Hepatic stellate cell (primary cell): ENCODE measurements around the gene ANKRD34A.

Source experiments
- DNase-seq: peaks from one replicate; pipeline ENCODE4 v3.0.0; 2011; ENCODE audit warnings: low spot score

The ANKRD34A gene

DNA sequence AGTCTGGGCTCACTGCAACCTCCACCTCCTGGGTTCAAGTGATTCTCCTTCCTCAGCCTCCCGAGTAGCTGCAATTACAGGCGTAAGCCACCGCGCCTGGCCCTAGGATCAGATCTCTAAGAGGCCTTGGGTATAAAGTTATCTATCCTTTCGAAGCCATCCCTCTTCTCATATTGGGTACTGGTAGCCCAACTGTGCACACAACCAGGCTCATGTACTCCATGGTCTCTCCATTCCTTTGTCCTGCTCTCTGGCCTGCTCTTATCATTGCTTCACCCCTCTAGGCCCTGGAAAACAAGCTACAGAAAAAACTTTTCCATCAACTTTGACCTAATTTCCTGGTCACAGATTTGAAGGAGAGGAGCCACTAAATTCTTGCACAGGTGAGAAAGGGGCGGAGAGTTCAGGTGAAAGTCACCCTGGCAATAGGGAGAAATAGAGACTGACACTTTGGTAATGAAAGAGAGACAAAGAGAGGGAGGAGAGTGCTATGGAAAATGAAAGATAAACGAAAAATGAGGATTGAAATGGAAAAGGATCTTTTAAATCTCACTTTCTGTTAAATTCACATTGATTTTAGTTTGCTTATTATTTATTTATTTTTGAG, 26.0 kb upstream of the ANKRD34A start:
- no peak for DNase-seq

- DNase-seq: no peak
Measured at GRCh38 chr1:145988773-145989172, 24.4 kb upstream of the ANKRD34A start.

GRCh38 chr1:145987926-145988325, 23.6 kb upstream of the ANKRD34A start:
- no peak for DNase-seq

DNA sequence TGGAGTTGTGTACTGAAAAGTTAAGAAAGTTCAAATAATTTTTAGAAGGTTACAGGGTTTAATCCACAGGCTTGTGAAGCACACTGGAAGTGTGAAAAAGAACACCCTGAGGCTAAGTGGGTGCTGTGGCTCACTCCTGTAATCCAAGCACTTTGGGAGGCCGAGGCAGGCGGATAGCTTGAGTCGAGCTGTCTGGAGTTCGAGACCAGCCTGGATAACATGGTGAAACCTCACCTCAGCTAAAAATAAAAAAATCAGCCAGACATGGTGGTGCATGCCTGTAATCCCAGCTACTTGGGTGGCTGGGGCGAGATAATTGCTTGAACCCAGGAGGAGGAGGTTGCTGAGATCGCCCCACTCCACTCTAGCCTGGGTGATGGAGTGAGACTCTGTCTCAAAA, 22.2 kb upstream of the ANKRD34A start:
- no peak for DNase-seq

DNA sequence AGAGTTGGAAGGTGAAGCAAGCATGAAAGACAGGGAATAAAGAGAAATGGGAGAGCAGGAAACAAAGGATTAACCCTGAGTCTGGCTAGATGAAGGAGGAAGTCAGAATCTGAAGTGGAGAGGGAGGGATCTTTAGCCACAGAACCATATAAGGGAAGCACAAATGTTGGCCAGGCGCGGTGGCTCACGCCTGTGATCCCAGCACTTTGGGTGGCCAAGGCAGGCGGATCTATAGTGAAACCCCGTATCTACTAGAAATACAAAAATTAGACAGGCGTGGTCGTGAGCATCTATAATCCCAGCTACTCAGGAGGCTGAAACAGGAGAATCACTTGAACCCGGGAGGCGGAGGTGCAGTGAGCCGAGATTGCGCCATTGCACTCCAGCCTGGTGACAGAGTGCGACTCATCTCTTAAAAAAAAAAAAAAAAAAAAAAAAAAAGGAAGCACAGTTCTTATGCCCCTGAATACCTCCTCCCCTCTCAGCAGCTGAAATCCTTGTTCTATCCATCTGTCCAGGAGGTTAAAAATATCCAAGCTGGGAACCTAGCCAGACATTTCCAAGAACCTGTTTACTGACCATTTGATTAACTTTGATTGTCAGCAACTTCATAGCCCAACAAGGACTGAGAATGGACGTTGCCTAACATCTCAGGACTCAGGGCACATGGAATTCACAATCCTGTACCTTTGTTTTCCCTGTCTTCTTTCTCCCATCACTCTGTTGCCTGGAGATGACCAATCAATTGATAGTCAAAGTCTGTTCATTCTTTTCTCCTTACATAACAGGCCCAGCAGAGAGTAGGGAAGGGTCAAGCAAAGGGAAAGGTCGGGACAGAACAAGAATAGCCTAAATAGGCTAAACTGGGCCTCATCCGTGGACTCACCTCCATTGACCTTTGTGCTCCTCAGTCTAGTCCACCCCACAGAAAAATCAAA, 21.4 kb upstream of the ANKRD34A start:
- DNase-seq: peak; percentile 44

GRCh38 chr1:145985129-145985501, 20.7 kb upstream of the ANKRD34A start:
- no peak for DNase-seq

DNA sequence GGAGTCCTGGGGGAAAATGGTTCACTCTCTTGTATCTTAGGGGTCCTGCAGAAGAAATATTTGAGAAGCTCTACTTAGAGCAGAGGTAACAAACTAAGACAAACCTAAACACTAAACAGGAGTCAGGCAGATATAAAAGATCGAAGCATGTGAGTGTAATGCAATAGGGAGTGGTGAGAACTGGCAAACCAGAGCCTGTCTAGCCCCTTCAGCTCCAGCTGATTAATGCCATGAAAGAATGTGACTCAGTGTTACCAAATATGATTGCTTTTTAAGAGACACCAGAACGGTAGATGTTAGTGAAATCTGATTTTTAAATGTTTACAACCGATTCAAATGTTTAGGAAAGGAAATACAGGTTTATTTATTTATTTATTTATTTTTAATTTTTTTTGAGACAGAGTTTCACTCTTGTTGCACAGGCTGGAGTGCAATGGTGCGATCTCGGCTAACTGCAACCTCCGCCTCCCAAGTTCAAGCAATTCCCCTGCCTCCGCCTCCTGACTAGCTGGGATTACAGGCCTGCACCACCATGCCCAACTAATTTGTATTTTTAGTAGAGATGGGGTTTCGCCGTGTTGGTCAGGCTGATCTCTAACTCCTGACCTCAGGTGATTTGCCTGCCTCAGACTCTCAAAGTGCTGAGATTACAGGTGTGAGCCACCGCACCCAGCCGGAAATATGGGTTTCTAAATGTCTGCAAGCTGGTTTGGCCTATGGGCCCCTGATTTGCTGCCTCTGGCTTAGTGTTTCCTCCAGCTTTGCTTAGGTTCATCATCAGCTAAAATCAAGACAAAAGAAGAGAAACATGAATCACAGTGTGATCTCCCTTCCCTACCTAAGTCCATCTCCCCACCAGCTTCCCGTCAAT, 19.8 kb upstream of the ANKRD34A start:
- no peak for DNase-seq

GRCh38 chr1:145983206-145983675, 18.9 kb upstream of the ANKRD34A start:
- DNase-seq: no peak

DNA sequence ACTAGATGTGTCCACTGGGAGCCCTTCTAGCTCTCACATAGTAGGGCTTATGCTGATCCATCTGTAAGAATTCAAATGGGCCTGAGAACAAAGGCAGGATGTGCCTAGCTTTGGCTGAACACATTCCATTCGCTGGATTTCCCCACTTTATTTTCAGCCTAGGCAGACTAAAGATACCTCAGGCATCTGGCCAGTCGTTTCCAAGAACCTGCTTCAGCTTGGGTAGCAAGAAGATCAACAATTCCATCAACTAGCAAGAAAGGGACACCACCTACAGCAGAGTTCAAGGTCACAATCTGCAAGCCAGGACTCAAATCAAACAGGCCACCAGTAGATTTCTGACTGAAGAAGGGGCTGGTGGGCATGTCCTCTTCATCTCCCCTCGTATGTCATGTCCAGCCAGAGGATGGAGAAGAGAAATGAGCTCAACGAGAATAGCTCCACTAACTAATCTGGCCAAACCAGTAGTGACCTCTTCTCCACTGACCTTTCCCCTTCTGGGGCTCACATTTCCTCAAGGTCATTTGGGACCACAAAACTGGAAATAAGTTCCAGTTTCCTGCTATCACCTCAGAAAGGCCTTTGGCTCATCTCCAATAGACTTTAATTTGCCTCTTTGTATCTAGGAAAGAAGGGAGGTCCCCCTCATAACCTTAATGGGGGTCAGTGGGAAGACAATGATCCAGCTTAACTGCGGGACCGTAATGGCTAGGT, 17.8 kb upstream of the ANKRD34A start:
- no peak for DNase-seq

DNA sequence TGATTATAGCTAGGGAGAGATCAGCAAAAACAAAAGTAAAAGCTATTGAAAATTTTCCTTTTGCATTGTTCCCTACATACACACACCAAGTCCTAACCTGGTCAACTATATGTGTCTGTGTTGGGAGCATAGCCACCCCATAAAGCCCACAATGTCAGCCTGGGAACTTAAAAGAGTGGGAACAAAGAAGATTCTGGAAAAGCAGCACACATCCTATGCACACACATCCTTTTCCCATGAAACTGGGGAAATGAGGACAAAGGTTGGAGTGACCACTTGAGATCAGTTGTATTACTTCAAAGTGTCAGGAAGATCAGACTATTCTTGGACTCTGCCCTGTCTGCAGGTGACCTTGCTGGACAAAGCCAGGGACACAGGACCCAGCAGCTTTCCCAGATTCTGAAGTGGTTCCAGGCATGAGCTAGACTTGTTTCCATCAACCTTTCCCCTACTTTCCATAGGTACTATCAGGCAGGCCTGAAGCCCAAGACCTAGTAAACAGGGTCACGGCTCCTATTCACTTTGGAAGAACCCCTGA, 16.2 kb upstream of the ANKRD34A start:
- DNase-seq: no peak

DNA sequence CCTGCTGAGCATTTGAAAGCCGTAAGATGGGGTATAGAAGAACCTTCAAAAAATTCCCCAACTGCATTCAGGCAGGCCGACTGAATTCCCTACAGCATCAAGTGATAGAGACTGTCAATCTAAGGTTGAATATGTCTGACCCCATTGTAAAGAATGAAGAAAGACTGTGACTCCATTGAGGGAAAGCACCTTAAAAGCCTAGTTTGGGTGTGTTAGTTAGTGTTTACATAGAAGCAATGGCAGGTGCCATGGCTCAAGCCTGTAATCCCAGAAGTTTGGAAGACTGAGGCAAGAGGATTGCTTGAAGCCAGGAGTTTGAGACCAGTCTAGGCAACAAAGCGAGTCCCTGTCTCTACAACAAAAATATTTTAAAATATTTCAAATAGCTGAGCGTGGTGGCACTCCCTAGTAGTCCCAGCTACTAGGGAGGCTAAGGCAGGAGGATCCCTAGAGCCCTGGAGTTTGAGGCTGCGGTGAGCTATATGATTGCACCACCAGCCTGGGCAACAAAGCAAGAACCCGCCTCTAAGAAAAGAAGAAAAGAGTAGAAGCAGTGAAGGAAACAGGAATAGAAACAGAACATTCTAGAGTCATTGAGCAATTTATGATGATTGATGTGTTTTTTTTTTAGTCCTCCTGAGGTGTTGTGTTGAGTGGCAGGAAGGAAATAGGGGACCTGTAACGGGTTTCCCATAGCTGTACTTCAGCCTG, 15.5 kb upstream of the ANKRD34A start:
- DNase-seq: no peak

DNA sequence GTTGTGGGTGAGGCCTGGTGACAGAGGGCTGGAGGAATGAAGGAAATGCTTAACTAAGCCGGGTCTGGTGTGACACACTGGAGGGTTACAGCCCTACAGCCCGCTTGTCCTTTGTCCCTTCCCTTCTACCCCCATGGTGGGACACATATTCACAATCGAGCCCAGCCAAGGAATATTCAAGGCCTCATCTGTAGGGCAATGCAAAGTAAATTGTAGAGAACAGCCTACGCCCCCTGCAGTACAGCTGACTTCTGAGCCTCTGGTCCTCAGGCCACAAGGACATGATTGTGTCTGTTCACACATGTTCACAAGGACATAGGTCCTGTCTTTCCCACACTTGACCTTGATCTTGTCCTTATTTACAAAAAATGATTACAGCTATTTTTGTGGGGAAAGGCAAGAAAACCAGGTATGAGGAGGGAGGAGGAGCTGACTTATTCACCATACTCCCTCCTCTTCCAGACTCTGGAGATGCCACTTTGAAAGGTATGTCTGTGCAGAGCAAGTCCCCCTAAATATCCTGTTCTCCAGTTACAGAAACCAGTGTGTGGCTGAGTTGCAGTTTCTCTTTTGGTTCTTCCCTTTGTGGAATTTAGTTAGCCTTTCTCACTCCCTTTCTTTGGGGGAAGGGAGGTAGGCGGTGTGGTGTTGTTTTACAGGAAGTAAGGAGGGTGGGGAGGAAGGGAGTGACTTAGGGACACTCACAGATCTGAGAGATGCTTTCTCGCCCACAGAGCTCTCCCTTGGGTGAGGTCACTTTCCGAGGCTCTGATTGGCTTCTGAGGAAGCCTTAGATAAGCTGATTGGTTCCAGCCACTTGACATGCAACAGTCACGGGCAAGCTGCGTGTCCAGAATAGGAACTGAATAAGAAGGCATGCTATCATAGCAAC, 14.7 kb upstream of the ANKRD34A start:
- DNase-seq: peak; percentile 93

- no peak for DNase-seq
Measured at GRCh38 chr1:145978471-145978853, 14.1 kb upstream of the ANKRD34A start.

- peak; percentile 69 for DNase-seq
Measured at GRCh38 chr1:145977486-145978470, 13.4 kb upstream of the ANKRD34A start.

DNA sequence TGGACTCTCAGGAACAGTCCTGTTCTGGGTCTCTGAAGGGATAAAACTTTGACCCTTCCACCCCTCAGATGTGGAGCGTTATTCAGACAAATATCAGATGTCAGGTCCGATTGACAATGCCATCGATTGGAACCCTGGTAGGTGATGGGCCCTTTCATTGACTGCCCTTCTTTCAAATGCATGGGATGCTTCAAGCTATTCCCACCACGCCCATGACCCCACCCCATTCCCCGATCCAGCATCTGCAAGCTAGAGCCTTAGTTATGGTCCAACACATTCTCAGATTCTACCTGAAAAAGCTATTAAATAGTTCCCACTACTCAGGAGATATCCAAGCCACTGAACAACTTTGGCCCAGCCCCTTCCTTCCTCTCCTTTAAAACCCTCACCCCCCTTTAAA, 12.6 kb upstream of the ANKRD34A start:
- DNase-seq: no peak

DNA sequence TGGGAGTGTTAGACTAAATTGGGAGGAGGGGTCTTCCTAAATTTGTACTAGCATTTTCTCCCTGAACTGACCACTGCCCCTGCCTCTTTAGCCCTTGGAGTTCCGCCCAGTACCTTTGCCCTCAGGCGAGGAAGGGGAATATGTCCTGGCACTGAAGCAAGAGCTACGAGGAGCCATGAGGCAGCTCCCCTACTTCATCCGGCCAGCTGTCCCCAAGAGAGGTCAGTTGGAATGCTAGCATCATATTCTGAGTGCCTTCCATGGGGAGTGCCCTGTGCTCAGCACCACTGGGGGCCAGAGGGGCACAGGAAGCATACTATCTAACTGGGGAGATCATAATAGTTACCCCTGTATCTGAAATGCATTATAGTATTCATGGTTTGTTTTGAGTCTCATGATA, 10.8 kb upstream of the ANKRD34A start:
- no peak for DNase-seq

DNA sequence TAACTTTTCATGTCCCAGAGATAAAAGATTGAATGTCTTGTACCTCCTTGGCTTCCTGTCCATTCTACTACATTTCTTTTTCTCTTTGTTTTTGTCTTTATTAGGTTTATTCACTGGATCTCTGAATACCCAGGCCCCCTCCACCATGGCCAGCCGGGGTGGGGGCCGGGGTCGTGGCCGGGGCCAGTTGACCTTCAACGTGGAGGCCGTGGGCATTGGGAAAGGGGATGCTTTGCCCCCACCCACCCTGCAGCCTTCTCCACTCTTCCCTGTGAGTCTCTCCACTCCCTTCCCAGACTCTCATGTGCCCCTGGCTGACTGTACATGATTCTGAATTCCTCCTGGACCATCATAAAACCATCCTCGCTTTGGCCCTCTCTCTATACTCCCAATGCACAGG, 10.3 kb upstream of the ANKRD34A start:
- no peak for DNase-seq

GRCh38 chr1:145972580-145972979, 8.2 kb upstream of the ANKRD34A start:
- DNase-seq: no peak

- DNase-seq: no peak
Measured at GRCh38 chr1:145967288-145967687, 2.9 kb upstream of the ANKRD34A start.
